NCI-H1048 (cell line): ENCODE data around the gene FARP1.
"Not testable (repeated sequence)": the region's sequence is repeated elsewhere in the genome, so short reads cannot be mapped to it uniquely, and the experiment has no call there.

Source experiments
- DNase-seq: peaks from one replicate; lab custom pipeline; 2025; lab: John Stamatoyannopoulos, UW

The FARP1 gene

DNA sequence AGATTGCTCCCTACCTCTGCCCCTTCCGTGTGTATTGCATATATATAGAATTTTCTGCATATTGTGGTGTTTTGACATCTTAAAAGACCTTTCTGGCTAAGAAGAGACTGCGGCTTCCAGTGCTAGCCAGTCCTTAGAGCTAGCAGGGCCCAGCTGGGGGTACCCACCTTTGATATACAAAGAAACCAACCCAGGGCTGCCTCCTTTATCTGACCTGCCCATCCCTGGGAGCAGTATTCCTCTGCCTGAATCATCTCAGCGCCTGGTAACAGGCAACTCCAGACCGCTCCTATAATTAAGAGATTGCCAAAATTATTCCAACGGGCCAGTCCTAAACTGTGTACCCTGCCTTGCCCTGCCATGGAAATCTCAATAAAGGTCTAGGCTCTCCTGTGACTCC lies 220.4 kb downstream of the FARP1 start:
- no peak for DNase-seq

- no peak for DNase-seq
Measured at GRCh38 chr13:98364179-98364578, 221.3 kb downstream of the FARP1 start.

DNA sequence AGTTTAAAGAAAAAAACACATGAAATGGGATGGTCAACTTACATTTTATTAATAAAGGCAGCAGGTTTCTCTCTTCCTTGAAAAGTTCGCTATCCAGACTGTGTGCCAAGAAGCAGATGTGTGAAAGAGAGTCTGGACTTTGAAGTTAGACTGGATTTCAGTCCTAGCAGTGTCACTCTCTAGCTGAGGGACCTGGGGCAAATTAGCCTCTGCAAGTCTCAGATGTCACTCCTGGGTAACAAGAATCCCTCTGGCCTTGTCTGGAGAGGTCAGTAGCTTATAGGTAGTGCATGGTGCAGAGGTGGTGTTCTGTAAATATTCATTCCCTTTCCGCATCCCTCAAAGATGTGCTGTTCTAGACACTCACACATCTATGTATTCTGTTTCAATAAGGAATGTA lies 221.8 kb downstream of the FARP1 start:
- DNase-seq, result no peak

DNA sequence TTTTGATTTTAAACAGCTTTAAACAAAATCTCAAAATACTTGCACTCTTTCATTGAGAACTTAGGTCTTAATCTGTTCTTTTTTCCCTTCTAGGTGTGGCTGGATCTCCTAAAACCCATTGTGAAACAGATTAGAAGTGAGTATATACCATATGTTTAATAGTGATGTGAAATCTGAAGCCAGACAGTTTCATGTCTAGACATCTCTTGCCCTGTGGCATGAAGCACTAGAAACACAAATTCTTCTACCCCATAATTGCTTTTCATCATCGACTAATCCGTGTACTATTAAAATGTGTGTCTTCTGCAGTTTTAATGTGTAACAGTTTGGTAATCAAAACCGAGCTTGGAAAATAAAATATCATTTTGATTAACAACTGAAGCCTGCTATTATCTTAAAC lies 222.4 kb downstream of the FARP1 start:
- DNase-seq, result no peak

GRCh38 chr13:98366010-98366409 lies 223.1 kb downstream of the FARP1 start:
- no peak for DNase-seq

DNA sequence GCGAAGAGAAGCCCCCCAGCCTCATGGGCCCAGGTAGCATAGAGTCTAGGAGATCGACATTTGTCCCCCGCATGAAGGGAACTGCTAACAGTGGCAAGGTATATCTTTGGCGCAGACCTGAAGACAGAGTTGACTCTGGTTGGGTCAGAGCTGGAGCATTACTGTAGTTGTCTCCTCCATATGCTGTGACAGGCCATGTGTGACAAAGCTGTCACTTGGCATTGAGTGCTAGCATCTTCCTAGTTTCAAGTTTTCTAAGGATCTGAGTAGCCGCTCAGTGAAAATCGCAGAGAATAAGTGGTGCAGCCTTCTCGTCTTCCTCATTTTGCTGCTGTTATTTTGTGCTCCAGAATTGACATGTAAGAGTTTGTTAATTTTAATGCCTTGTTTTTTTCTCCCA lies 223.5 kb downstream of the FARP1 start:
- no peak for DNase-seq

- no peak for DNase-seq
Measured at GRCh38 chr13:98366959-98367358, 224.1 kb downstream of the FARP1 start.

- no peak for DNase-seq
Measured at GRCh38 chr13:98368019-98368418, 225.1 kb downstream of the FARP1 start.

DNA sequence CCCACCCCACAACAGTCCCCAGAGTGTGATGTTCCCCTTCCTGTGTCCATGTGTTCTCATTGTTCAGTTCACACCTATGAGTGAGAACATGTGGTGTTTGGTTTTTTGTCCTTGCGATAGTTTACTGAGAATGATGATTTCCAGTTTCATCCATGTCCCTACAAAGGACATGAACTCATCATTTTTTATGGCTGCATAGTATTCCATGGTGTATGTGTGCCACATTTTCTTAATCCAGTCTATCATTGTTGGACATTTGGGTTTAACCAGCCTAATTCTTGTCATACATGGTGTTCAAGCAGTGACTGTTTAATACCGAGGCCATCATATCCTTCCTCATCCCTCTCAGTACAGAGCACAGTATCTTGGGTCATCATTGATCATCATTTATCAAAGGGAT lies 226.6 kb downstream of the FARP1 start:
- DNase-seq, result not testable (repeated sequence)

GRCh38 chr13:98370261-98370660 lies 227.4 kb downstream of the FARP1 start:
- DNase-seq, result no peak

GRCh38 chr13:98370806-98371515 lies 228.1 kb downstream of the FARP1 start:
- no peak for DNase-seq

GRCh38 chr13:98371516-98372023 lies 228.7 kb downstream of the FARP1 start:
- DNase-seq, result no peak

GRCh38 chr13:98372876-98373275 lies 230.0 kb downstream of the FARP1 start:
- no peak for DNase-seq

GRCh38 chr13:98374750-98375149 lies 231.9 kb downstream of the FARP1 start:
- DNase-seq, result no peak

GRCh38 chr13:98377635-98378378 lies 234.9 kb downstream of the FARP1 start:
- no peak for DNase-seq

GRCh38 chr13:98384739-98385138 lies 241.8 kb downstream of the FARP1 start:
- DNase-seq, result no peak

- DNase-seq, result no peak
Measured at GRCh38 chr13:98385606-98386005, 242.7 kb downstream of the FARP1 start.

- DNase-seq, result no peak
Measured at GRCh38 chr13:98386637-98387036, 243.7 kb downstream of the FARP1 start.

GRCh38 chr13:98389319-98389718 lies 246.4 kb downstream of the FARP1 start:
- DNase-seq, result no peak

DNA sequence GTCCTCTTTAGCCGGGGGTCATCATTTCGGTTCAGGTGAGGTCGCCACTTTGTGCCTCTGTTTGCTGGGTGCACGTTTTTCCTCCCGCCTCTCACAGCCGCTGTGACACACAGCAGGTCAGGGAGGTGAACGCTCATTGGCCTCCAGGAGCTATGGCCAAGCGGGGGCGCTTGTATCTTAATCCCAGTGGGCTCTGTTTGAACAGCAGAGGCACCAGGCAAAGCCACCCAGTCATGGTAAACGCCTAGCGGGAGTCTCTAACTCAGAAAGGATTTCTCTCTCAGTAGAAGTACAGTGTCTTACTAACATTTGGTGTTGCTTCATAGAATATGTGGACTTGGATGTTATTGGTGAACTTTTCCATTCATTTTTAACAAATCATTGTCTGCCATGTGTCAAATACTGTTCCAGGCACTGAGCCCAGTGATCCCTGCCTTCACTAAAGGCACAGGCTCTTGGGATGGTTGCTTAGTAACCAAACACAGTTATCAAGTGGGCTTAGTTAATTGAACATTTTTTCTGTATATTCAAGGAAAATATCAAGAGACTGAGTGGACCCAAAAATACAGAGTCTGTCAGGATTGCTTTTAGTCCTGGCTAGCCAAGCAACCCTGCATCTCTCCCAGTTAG lies 247.3 kb downstream of the FARP1 start:
- no peak for DNase-seq

DNA sequence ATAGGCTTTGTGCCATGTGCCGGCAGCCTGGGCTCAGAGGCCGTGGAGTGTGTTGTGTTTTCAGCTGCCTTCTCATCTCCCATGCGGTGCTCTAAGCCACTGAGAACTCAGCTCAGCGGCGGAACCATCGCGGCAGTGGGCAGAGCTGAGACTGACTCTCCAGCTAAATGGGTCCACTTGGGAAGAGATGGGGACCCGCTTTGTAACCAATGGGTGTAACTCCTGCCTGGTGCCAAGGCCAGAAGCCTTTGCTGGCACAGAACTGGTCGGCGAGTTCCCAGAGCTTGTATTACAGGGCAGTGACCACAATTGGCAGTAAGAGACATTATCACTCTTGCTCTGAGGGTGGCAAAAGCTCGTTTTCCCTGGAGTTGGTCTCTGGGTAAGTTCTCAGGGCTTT lies 251.0 kb downstream of the FARP1 start:
- DNase-seq, result no peak

DNA sequence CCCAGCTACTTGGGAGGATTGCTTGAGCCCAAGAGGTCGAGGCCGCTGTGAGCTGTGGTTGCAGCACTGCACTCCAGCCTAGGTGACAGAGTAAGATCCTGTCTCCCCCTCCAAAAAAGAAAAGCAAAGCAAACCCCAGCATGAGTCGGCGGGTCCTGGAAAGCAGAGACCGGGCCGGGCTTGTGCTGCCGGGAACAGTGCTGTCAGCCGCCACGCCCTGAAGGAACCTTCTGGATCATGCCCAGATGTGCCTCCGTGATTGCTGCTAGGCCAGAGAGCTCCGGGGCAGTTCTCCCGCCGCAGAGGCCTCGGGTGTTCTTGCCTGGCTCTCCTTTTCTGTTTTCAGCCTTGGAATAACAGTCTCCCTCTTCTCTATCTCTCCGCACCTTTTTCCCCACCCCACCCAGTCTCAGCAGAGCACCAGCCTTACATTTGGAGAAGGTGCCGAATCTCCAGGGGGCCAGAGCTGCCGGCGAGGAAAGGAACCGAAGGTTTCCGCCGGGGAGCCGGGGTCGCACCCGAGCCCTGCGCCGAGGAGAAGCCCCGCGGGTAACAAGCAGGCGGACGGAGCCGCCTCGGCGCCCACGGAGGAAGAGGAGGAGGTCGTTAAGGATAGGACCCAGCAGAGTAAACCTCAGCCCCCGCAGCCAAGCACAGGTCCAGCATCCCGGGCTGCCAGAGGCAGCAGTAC lies 252.1 kb downstream of the FARP1 start:
- DNase-seq, result no peak
